CD1c-positive myeloid dendritic cell (primary cell): ENCODE measurements around the gene SUSD2.
A peak's percentile ranks its signal among the peaks of the same experiment; 100 is the strongest.
"Not testable (repeated sequence)": the region's sequence is repeated elsewhere in the genome, so short reads cannot be mapped to it uniquely, and the experiment has no call there.

Experiments
- DNase-seq: peaks from one replicate; pipeline ENCODE4 v3.0.0-alpha.2; 2016; ENCODE audit errors: extremely low spot score

The SUSD2 gene, protein sequence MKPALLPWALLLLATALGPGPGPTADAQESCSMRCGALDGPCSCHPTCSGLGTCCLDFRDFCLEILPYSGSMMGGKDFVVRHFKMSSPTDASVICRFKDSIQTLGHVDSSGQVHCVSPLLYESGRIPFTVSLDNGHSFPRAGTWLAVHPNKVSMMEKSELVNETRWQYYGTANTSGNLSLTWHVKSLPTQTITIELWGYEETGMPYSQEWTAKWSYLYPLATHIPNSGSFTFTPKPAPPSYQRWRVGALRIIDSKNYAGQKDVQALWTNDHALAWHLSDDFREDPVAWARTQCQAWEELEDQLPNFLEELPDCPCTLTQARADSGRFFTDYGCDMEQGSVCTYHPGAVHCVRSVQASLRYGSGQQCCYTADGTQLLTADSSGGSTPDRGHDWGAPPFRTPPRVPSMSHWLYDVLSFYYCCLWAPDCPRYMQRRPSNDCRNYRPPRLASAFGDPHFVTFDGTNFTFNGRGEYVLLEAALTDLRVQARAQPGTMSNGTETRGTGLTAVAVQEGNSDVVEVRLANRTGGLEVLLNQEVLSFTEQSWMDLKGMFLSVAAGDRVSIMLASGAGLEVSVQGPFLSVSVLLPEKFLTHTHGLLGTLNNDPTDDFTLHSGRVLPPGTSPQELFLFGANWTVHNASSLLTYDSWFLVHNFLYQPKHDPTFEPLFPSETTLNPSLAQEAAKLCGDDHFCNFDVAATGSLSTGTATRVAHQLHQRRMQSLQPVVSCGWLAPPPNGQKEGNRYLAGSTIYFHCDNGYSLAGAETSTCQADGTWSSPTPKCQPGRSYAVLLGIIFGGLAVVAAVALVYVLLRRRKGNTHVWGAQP

DNA sequence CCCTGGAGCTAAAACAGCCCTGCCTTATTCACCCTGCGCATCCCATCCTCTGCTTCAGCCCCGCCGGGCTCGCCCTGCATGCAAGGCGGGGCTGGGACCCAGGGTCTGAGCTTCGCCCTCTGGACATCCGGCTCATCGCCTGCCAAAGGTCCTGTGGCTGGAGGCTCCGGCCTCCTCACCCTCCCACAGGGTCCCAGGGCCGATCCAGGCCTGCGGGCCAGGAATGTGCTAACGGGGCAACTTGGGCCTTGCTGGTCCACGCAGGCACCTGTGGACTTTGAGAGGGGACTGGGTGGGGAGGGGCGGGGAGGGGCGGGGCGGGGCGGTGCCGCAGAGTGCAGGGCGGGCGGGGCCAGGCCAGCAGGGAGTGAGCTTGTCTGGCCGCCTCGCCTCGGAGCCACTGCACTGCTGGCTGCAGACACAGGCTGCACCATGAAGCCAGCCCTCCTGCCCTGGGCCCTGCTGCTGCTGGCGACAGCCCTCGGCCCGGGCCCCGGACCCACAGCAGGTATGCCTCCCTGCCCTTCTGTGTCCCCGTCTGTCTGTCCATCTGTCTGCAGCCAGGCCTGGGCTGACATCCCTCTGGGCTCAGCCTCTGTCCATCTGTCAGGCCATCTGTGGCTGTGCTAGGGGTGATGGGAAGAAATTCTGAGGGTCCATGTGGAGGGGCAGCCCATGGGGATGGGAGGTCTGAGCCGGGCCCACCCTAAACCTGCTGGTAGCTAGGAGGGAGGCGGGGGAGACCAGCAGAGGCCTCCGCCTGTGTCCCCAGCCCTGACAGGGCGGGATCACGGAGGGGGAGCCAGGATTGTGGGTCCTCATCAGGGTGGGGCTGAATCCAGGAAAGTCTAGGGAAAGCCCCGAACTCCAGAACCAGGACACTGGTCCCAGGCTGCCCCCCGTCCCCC is at the start of gene SUSD2:
Gene SUSD2, plus strand, starts transcription at position 400 of the 908 bp plus-strand sequence. Its CDS starts 33 bp downstream, at position 433.
- no peak for DNase-seq

DNA sequence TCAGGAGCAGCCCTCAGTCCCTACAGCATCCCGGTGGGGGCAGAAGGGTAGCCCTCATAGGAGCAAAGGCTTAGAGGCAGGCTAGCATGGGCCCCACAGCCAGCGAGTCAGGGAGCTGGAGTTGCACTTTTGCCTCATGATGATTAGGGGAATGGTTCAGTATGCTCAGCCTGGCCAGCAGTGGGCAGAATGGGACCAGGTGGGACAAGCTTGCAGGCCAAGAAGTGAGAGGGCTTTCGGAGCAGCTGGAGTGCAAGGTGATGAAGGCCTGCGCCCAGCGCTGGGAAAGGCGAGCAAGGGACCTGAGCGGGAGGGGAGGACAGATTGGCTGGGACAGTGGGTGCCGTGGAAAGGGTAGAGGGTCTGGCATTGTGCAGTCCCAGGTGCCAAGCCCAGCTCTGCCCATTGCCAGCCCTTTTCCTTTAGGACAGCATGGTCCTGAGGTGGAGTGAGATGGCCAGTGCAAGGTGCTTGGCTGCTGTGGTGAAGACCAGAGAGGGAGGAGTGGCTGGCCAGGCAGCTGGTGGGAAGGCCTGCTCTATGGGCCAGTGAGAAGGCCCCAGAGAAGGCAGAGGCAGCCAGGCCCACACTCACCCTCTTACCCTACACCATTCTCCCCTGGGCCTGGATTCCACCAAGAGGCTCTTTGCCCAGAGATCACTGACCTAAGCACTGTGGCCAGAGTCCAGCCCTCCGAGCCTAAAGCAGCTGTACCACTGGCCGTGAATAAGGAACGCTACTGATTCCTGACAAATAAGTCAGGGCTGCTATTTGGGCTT is 47.9 kb upstream of the SUSD2 start:
- no peak for DNase-seq

DNA sequence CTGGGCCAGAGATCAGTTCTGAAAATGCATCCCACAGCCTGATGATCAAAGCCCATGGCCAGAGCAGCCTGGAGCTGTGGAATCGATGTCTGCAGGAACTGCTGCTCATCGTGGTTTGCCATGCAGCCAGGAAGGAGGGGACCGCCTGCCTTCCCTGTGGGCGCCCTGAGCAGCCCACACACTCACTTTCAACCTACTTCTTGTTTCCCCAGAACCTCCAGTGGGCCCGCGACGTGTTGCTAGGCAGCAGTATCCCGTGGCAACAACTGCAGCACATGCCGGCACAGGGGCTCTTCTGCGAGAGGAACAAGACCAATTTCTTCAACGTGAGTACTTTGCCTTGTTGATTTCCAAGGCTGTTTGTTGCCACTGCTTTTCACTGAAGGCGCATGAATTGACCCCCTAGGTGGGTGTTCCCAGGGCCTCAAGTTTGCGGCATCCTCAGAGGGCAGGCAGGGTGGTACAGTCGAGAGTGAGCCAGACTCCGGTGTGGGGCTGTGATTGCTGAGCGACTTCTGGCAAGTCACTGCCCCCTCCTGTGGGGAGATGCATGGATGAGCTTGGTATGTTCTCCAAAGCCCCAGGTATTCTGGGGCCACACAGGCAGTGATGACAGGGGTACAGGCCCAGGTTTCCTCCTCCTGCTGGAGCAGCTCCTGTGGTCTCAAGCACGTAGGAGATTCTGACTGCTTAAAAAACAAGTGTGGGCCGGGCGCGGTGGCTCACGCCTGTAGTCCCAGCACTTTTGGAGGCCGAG is 47.0 kb upstream of the SUSD2 start:
- DNase-seq = peak; percentile 96

DNA sequence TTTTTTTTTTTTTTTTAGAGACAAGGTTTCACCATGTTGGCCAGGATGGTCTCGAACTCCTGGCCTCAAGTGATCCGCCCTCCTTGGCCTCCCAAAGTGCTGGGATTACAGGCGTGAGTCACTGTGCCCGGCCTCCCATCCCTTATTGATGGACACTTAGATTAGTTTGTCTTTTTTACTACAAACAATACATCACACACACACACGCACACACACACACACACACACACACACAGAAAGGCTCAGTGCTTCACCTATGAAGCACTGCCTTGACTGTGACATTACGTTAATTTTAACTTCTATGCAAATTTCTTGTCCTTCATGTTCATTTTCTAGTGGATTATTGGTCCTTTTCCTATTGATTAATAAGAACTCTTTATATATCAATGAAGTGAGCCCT is 44.8 kb upstream of the SUSD2 start:
- not testable (repeated sequence) for DNase-seq

DNA sequence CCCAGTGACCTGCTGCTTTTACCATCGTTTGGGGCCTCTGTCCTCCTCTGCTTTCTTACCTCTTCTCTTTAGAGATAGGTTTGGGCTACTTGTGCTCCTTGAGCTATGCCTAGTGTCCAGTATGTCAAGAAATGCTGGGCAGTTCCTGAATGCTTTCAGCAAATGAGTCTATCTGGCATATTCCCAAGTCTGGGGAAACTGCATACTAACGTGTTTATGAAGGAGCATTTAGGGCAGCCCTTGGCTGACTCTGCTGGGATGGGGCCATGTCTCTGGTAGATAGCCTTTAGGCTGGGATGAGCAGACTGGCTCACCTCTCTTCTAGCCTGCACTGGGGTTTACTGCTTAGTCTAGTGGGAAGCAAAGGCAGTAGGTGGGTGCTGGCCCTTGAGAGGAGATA is 43.7 kb upstream of the SUSD2 start:
- peak; percentile 10 for DNase-seq

DNA sequence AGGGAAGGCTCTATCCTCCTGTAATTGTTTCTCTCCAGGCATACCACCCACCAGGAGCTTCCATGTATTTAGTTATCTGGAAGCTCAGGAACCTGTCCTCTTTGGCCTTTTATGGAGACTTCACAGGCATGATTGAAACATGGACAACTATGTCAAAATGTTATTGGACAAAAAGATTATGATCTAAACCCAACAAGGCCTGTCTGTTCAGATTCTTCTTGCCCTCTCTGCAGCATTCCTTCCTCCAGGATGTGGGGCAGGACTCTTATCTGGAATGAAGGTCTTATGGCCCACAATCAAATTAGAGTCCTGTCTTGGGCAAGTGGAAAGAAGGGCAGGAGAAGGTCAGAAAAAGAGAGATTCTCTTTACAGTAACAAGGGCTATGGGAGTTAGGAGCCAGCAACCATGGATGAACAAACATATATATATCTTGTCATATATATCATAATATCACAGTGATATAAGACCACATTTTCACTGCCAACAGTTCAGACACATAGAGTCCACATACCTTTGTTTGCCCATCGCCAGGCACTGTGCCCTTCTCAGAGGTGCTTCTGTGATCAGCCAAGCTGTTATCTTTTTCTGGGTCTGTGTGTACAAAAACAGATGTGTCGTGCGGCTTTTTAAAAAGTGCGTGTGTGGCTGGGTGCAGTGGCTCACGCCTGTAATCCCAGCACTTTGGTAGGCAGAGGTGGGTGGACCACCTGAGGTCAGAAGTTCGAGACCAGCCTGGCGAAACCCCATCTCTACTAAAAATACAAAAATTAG is 42.5 kb upstream of the SUSD2 start:
- DNase-seq = no peak

DNA sequence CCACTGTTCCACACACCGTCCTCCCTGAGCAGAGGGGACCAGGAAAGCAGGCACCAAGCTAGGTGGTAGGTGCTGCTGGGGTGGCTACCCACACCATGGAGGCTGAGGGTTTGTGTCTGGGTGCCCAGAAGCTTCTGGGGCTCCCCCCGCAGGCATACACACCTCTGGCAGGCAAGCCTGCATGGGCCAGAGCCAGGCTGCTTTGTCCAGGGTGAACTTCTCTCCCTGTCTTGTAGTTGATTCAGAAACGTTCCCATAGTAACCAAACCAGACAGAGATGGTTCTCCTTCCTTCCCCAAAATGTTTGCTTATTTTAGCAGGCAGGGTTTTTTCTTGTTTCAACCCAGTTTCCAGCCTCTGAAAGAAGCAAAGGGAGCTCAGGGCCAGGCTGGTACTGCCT is 40.9 kb upstream of the SUSD2 start:
- peak; percentile 73 for DNase-seq

DNA sequence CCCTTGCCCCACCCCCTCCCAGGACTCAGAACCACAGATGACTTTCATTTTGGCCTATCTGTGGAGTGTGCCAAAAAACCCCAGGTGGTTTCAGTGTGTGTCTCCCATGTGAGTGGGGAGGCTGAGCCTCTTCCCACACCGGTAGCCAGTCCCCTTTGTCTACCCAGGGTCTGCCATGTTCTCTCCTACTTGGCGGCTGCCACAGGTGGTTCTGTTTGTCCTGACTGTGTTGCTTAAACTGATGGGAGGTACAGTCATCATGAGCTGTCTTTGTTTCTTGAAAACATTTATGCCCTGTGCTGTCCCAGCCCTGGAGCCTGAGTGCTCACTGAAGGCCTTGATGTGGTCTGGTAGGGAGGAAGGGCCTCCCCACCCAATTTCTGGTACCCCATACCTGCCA is 39.7 kb upstream of the SUSD2 start:
- no peak for DNase-seq

DNA sequence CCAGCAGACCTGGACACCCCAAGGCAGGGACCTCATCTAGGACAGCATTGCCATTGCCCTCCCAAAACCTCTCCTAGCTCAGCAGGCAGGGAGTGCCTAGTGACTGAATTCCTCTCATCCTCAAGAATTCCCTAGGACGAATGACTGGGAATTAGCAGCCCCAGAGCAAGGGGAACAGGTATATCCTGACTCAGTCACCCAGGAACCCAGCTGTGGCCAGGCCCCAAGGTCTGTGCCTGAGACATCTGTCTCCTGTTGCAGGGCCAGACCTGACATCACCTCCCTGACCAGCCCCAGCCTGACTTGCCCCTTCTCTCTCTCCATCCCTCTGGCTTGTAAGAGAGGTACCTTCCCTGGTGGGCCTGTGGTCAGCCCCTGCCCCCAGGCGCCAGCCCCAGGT is 39.0 kb upstream of the SUSD2 start:
- DNase-seq = no peak

DNA sequence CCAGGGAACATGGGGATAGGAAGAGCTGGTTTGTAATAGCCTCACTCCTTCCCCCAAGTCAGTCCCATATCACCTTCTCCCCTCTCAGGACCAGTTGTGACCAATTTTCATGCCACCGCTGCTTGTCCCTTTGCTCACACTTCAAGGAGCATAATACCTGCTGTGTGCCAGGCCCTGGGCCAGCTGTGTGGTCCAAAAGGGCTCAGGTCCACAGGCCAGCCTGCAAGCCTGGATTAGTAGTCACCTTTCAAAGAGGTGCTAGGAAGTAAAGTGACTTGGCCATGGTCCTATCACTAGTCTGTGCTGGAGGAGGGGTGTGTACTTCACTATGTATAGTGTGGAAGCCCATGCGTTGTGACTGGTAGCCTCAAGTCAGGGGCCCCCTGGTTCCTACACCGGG is 38.5 kb upstream of the SUSD2 start:
- no peak for DNase-seq

DNA sequence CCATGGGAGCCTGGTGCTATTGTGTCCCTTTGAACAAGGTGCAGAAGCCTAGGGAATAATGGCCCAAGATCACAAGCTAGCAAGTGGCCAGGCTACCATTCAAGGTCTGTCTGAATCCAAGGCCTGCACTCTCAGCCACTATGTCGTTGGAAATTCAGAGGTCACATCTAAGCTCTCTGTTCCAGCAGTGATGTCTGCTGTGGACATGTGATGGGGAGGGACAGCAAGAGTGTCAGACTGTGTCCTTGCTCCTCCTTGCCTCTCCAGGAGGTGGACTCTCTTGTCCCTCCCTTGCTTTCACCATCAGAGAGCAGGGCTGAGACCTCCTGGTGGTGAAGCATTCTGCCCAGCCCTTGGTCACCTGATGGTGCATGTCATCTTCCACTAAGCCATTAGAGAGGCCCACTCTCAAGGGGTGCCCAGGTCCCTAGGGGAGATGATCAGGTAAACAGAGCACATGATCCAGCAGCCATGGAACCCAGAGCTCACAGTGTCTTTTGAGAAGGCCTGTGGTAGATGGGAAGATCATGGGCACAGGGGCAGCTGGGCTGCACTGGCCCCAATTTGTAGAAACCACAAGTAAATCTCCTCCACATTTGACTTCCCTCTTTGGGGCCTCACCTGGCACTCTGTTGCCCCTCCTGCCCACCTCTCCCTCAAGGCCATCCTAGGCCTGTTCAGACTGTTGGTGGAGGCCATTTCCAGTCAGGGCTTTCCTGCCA is 37.1 kb upstream of the SUSD2 start:
- DNase-seq = no peak

DNA sequence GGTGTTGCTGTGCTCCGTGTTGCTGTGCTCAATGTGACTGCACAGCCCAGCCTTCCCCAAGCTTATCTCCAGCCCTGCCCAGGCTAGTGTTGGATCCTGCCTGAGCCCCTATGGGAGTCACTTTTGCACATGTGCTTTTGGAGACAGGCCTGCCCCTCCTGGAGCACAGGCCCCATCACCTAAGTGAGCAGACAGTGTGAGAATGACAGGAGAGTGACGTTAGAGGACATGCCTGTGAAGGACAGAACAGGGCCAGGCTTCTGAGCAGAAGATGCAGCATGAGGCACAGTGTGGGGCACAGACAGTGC is 36.6 kb upstream of the SUSD2 start:
- DNase-seq = no peak

DNA sequence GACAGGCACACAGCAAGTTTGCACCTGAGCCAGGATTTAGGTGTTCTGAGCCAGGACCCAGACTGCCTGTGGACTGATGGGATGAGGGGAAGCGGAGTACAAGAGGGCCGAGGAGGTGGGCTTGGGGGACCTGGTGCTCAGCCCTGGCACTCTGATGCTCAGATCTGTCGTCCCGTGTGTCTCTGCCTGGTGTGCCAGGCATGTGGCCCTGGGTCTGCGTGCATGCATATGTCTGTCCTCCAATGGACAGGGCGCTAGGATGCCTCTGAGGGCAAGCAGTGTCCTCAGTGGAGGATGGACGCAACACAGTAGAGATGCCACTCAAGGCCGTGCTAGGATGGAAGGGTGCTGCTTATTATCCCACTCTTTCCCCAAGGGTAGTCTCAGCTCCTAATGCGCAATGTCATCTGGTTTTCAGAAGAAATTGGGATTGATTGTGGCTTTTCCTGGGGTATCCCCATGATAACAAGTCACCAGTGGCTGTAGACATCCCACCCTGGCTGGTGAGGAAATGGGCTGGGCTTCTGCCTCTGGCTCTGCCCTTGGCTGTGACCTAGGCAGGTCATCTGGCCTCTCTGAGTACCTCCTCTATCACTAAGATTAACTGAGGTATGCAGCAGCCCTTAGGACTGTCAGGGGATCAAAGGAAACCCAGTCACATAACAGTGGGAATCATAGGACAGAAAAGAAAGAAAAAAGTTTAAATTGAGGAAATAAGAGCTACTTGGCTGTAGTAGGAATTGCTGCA is 35.7 kb upstream of the SUSD2 start:
- DNase-seq = no peak

DNA sequence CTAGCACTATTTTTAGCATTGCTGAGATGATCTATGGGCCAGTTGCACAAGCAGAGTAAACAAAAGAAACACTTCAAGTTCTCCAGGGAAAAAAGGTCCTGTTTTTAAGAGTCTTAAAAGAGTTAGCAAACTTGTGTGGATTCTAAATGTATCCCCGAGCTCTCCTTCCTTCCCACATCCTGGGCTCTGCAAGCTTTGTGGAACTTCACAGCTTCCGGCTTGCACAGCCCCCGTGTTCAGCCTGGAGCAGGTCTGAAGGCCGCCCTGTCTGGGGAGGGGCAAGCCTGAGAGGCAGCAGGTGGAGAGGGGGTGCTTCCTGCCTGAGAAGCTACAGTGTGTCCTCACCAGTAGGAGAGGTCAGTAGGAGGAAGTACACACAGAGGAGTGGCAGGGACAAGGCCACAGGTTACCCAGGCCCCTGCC is 35.1 kb upstream of the SUSD2 start:
- DNase-seq = peak; percentile 73

DNA sequence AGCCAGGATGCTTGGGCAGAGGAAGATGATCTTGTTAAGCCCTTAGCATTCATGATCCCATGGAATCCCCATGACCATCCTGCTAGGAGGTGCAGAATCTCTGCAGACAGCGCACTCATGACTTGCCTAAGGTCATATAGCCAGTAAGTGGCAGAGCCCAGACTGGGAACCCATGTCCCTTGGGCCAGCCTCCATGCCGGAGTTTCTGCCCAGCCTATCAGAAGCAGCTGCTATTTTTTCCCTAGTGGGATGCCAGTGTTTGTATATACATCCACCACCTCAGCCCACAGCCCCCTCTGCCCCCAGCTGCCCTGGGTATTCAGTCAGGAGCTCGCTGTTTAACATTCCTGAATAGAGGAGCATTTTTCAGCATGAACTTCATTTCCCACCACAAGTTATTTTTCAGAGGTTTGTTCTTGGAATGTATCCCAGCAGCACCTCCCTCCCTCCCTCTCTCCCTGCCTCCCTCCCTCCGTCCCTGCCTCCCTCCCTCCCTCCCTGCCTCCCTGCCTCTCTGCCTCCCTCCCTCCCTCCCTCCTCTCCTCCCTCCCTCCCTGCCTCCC is 34.4 kb upstream of the SUSD2 start:
- no peak for DNase-seq

DNA sequence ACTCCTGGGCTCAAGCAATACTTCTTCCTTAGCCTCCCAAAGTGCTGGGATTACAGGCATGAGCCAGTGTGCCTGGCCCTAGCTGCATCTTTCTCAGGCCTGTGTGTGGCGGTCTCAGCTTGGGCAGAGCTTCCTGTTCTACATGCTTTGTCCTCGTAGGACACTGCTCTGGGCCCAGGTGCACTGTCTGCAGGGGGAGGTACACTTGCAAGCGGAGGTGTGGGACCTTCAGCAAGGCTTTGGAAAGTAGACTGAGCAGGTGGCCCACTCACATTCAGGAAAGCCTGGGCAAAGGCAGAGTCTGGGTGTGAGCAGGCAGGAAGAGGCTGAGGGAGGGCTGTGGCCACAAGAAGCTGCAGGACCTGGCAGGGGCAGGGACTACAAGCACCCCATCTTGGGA is 33.6 kb upstream of the SUSD2 start:
- no peak for DNase-seq

DNA sequence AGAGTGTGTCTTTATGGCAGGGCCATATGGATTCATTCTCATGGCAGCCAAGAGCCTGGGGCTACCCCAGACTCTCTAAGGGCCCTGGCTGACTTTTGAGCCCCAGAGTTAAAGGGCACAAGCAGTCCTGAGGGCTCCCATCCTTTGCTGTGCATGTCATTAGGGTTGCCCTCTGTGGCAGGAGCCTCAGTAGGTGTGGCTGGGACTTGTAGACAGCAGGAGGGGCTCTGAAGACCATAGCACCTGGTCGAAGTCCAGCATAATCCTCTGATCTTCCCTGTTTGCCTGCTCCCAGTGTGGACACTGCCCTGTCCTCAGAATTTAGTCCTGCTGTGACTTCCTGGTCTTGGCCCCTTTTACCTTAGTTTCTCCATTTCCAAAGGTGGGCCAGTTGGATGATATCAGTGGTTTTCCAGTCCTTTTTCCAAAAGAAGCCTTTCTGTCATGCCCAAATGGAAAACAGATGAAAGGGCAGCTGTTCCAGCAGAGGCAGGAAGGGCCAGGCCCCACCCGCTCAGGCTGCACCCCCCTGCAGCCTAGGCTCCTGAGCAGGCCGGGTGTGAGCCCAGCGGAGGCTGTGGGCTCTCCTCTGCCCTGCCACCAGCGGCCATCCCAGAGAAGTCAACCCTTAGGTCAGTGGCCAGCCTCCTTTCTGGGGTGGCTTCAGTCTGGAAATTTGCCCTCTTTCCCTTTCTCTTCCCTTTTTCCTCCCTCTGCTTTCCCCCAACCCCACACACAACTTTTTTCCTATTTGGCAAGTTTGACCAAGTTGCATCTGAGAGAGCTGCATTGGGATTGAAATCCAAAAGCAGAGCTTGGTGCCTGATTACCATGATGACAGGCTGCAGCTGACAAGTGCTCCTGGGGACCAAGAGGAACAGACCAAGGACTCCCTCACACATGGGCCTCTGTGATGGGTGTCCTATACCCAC is 32.8 kb upstream of the SUSD2 start:
- no peak for DNase-seq
